ENCODE results near the gene TSSK6.

TSSK6 gene

GRCh38 chr19:19544954-19545591 lies 29.7 kb upstream of the TSSK6 start:
- no peak for DNase-seq (ENCODE audit: low spot score)

DNA sequence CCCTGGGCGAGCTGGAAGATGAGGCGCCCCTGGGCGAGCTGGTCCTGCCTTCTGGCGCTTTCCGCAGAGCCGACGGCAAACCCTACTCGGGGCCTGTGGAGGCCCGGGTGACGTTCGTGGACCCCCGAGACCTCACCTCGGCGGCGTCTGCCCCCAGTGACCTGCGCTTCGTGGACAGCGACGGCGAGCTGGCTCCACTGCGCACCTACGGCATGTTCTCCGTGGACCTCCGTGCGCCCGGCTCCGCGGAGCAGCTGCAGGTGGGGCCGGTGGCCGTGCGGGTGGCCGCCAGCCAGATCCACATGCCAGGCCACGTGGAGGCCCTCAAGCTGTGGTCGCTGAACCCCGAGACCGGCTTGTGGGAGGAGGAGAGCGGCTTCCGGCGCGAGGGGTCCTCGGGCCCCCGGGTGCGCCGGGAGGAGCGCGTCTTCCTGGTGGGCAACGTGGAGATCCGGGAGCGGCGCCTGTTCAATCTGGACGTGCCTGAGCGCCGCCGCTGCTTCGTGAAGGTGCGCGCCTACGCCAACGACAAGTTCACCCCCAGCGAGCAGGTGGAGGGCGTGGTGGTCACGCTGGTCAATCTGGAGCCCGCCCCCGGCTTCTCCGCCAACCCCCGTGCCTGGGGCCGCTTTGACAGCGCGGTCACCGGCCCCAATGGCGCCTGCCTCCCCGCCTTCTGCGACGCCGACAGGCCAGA lies 29.1 kb upstream of the TSSK6 start:
- no peak for DNase-seq (ENCODE audit: low spot score)

DNA sequence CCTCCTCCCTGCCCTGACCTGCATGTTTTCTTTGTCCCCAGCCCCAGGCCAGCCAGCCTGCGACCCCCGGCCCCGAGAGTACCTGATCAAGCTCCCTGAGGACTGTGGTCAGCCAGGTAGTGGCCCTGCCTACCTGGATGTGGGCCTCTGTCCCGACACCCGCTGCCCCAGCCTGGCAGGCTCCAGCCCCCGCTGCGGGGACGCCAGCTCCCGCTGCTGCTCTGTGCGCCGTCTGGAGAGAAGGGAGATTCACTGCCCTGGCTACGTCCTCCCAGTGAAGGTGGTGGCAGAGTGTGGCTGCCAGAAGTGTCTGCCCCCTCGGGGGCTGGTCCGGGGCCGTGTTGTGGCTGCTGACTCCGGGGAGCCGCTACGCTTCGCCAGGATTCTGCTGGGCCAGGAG lies 28.3 kb upstream of the TSSK6 start:
- DNase-seq (ENCODE audit: low spot score), result no peak

DNA sequence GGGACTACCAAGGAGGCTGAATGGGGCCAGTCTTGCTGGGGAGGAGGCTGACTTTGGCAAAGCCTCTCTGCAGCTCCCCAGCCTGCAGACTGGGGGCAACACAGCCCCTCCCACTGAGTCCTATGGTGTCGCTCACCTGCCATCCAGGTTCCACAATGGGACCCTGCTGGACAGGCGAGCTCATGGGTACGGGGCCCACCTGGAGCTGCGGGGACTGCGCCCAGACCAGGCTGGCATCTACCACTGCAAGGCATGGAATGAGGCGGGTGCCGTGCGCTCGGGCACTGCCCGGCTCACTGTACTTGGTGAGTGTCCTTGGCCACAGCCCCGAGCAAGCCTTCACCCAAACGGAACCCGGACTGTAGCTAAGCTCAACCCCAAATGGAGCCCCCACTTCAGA lies 27.8 kb upstream of the TSSK6 start:
- no peak for DNase-seq (ENCODE audit: low spot score)

DNA sequence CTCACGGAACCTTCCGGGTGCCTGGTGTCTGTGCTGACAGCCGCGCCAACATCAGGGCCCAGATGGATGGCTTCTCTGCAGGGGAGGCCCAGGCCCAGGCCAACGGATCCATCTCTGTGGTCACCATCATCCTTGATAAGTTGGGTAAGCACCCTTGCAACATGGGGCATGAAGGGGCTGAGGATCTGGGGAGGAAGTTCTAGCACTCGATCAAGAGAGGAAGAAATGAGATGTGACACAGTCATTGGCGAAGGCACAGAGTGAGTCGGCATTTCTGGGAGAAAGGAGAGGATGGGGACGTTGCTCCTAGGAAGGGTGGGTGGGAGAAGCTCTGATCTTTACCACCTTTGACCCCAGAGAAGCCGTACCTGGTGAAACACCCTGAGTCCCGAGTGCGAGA lies 27.2 kb upstream of the TSSK6 start:
- no peak for DNase-seq (ENCODE audit: low spot score)

DNA sequence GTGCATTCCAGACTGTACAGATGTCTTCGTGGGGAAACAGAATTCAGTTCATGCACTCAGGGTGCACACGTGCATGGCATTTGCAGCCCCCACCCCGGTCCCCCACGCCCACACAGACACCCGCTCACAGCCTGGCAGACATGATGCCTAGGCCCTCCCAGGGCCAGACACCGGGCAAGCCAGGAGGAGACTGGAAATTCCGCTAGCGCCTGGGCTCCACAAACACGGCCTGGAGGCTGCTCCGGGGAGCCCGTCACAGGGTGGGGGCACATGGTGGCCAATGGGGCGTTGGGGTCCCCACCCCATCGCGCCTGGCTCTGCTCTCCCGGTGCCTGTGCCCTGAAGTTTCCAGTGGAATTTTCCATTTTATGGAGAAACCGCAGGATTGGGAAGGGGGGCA lies 26.3 kb upstream of the TSSK6 start:
- DNase-seq (ENCODE audit: low spot score), result no peak

GRCh38 chr19:19540715-19541515 lies 25.6 kb upstream of the TSSK6 start:
- peak; percentile 64 for DNase-seq (ENCODE audit: low spot score)

- DNase-seq (ENCODE audit: low spot score), result peak; percentile 45
Observed at GRCh38 chr19:19540064-19540714, 24.8 kb upstream of the TSSK6 start.

DNA sequence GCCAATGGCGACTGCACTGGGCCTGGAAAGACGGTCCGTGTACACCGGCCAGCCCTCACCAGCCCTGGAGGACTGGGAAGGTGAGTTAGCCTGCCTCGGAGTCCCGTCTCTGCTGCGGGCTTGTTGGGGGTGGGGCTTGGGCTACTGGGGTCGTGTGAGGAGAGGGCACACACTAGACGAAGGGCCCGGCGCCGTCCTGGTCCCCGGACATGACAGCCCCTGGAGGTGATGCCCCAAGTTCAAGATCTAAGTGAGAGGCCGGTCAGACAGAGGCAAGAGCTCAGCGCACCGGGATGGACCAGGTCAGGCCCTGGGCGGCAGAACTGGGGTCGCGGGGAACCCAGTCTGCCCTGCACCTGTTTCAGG lies 24.3 kb upstream of the TSSK6 start:
- DNase-seq (ENCODE audit: low spot score), result no peak

GRCh38 chr19:19538785-19539166 lies 23.4 kb upstream of the TSSK6 start:
- no peak for DNase-seq (ENCODE audit: low spot score)

- DNase-seq (ENCODE audit: low spot score), result no peak
Observed at GRCh38 chr19:19538061-19538784, 22.9 kb upstream of the TSSK6 start, which contains the start of gene CILP2. Gene CILP2 (plus strand): TSS chr19:19538265. CDS start chr19:19538350, 85 bp downstream.

DNA sequence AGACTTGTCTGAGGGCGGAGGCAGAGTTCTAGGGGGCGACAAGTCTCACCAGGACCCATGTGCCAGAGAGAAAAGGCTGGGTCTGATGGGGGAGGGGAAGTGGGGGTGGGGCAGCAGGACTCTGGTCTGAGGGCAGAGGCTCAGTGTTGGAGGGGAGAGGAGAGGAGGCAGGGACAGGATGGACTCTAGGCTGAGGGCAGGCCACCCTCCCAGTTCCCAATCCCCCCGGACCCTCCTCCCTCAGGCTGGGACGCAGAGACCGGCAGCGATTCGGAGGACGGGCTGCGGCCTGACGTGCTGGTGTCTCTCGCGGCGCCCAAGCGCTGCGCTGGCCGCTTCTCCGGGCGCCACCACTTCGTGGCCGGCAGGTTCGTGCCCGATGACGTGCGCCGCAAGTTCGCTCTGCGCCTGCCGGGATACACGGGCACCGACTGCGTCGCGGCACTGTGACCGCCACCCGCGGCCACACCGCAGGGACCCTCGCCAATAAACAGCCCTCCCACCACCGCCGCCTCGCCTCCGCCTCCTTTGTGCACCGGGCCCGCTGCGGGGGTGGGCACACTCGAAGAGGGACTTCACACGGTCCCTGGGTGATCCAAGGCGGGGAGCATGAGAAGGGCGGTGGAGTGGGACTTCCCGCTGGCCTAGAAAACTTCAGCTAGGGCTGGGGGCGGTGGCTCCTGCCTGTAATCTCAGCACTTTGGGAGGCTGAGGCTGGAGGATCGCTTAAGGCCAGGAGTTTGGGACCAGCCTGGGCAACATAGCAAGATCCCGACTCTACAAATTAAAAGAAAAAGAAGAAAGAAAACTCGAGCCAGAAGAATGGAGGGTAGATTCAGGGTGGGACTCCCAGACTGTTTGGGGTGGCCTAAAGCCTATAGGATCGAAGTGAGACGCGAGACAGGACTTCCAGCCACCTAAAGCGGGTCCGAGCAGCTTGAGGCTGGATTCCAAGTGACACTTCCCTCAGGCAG lies 22.0 kb upstream of the TSSK6 start:
- DNase-seq (ENCODE audit: low spot score), result peak; percentile 25

DNA sequence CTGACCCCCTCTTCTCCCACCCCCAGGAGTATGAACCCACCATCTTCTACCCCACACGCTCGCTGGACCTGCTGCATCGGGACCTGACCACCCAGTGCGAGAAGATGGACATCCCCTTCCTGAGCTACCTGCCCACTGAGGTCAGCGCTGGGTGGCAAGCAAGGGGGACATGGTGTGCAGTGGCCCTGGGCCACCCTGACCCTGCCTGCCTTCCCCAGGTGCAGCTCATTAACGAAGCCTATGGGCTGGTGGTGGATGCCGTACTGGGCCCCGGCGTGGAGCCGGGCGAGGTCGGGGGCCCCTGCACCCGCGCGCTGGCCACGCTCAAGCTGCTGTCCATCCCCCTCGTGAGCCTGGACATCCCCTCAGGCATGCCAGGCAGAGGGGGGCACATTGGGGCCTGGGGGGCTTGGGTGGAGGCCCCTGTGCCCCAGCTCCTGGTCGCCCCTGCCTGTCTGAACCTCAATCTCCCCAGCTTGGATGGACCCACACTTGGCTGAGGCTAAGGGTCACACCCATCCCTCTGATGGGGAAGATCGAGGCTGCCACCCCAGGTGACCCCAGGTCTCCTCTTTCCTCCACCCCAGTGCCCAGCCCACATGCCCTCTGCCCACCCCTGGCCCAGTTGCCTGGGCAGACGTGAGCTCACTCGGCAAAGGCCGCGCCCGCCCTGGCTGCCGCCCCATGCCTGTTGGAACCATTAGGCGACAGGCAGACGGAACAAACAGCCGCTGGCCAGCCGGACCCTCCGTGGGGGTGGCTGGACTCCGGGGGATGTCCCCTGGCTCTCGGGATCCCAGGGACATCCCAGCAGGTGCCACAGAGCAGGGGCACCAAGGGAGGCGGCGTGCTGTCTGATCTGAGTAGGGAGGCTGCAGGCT lies 20.2 kb upstream of the TSSK6 start:
- DNase-seq (ENCODE audit: low spot score), result no peak

- no peak for DNase-seq (ENCODE audit: low spot score)
Observed at GRCh38 chr19:19534556-19535265, 19.4 kb upstream of the TSSK6 start.

- DNase-seq (ENCODE audit: low spot score), result no peak
Observed at GRCh38 chr19:19533841-19534240, 18.5 kb upstream of the TSSK6 start.

GRCh38 chr19:19532806-19533701 lies 17.7 kb upstream of the TSSK6 start:
- no peak for DNase-seq (ENCODE audit: low spot score)

- DNase-seq (ENCODE audit: low spot score), result peak; percentile 53
Observed at GRCh38 chr19:19531951-19532805, 16.8 kb upstream of the TSSK6 start.

Data from kidney tubule cell (primary cell).